Ureter (tissue), 1 donor: ENCODE measurements around the gene APBB1IP. TPM values are rescaled to one million over a fixed set of nuclear protein-coding genes. Genes with fewer than 3 reads are reported as not detected.
A peak's percentile ranks its signal among the peaks of the same experiment; 100 is the strongest.

Source experiments
- DNase-seq: peaks from one replicate; pipeline ENCODE4 v3.0.0-alpha.2; 2020; ENCODE audit warnings: low spot score
- total RNA-seq: library from RNA; stranded (reverse); gene quantifications from one replicate; pipeline ENCODE4 v1.2.4, GENCODE V29; 2023
- donor health status: DM: yes; HTN: yes; CAD: no.

Gene APBB1IP
- total RNA-seq, 1 donor from 2014 or later, result 8.0 TPM

DNA sequence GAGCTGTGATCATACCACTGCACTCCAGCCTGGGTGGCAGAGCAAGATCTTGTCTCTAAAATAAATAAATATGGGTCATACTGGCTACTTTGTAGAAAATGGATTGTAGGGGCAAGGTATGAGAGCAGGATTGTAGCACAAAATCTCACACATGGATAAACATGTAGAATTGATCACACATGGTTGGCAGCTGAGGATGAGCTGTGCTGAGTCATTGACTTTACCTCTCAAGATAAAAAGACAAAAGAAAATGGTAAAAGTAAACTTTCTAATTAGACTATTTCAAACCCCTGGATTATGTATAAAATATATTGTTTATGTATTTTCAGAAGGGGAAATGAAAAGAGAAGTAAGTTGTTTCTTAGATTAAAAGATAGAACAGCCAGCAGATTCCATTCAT is 69.3 kb downstream of the APBB1IP start:
- DNase-seq, result no peak

DNA sequence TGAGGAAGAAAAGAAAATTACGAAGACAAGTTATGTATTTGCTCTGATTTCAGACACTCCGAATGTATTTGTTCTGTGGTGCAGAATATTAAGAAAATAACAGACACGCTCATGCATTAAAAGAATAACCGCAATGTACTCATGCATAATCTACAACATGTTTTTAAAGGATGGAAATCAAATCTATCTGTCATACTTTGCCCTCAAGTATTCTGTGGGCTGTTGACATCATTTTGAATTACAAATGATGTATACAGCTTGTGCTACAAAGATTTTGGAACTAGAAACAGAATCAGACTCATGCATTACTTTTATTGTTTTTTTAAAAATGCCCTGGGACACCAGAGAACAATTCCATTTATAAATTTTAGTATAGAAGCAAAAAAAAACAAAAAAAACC is 69.9 kb downstream of the APBB1IP start:
- DNase-seq, result no peak

DNA sequence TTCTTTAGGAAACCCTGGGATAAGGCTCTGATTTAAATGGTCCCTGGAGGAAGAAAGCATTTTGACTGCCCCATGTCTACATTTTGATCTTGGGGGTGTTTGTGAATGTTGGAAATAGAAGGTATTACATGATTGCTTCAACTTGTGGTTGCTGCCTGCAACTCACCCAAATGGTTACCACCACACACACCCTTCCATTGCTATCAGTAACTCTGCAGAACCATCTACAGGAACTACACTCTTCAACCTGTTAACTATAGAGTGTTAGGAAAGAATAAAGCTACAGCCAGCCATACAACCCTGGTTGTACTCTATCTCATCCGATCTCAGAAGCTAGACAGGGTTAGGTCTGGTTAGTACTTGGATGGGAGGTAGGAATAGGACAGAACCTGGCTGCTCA is 71.2 kb downstream of the APBB1IP start:
- no peak for DNase-seq

DNA sequence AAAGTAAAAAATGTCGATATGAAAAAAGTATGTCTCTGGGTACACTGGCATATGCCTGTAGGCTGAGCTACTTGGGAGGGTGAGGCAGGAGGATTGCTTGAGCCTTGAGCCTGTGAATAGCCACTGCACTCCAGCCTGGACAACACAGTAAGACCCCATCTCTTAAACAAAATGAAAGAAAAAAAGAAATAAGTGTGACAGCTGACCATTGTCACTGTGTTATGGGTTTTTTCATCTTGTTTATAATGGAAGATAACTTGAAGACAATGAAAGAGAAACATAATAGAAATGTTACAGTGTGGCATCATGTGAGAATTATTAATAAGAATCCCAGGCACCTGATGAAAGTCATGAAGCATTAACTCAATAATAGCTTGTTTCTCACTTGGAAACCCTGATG is 75.0 kb downstream of the APBB1IP start:
- DNase-seq, result no peak

DNA sequence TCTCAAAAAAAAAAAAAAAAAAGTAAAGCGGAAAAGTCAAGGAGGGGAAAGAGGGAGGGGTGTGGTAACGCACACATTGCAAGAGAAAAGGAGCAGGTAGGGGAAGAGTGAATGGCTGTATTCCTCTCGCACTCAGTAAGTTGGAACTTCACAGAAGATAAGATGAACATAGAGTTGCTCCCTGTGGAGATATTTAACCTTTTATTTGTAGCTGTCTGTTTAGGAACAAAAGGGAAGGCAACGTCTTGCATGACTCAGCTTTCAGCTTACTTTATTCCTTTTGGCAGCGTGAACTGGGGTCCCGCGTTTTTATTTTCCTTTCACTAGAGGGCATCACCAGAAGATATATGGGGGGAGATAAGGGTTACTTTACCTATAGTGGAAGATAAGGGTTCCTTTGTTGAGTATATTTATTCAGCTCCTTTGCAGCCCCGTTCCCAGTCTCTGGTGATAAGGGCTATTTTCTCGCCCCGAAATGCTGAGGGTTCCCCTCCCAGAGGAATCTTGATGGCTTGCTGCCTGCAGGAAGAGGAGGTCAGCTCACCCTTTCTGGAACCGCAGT is 78.5 kb downstream of the APBB1IP start:
- no peak for DNase-seq

DNA sequence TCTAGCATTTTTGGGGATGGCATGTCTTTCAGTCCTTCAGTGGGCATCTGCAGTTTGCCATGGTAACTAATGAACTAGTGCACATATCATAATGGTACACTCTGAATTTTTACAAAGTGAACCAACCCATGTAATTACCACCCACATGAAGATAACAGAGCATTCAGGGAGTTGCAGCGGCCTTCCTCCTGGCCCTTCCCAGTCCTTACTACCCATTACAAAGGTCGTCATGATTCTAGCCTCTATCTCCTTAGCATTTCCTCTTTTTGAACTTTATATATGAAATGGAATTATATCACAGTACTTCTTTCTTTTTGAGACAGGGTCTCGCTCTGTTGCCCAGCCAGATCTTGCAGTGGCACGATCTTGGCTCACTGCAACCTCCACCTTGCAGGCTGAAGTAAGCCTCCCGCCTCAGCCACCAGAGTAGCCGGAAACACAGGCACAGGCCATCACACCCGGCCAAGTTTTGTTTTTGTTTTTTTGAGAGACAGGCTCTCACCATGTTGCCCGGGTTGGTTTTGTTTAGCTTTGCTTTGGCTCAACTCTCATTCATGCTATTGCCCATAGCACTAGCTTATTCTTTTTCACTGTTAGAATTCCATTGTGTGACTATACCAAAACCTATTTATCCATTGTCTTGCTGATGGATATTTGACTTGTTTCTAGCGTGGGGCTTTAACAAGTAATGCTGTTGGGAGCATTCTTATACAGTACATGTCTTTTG is 79.2 kb downstream of the APBB1IP start:
- no peak for DNase-seq

DNA sequence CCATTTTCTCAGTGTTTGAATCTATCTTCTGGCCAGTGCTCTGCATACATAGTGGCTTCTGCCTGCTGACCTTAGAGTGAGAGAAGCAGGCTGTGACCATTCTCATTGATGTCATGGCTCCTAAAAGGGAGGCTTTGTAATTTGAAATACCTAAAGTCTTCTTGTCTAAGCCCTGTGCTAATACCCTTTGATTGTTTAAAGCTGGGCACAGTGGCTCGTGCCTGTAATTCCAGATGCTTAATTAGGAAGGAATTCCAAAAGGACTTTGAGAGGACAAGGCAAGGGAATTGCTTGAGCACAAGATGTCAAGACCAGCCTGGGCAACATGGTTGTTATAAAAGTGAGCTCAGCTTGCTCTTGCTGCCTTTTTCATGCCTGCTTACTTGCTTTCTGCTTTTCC is 81.7 kb downstream of the APBB1IP start:
- no peak for DNase-seq

DNA sequence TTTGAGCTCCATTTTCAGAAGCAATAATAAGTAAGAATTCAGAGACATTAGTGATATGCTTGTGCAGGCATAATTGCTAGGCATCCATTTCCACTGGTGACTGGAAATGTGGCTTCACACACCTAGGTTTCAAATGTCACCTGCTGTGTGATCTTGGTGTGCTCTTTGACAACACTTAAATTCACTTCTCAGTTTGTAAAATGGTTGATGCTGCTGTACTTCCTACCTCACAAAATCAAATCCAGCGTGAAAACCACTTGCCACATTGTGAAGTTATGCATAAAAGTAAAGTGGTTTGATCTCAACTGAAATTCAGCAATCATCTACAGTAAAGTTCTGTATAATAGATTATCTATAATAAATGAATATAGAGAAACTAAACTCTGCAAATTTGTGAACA is 82.4 kb downstream of the APBB1IP start:
- no peak for DNase-seq

DNA sequence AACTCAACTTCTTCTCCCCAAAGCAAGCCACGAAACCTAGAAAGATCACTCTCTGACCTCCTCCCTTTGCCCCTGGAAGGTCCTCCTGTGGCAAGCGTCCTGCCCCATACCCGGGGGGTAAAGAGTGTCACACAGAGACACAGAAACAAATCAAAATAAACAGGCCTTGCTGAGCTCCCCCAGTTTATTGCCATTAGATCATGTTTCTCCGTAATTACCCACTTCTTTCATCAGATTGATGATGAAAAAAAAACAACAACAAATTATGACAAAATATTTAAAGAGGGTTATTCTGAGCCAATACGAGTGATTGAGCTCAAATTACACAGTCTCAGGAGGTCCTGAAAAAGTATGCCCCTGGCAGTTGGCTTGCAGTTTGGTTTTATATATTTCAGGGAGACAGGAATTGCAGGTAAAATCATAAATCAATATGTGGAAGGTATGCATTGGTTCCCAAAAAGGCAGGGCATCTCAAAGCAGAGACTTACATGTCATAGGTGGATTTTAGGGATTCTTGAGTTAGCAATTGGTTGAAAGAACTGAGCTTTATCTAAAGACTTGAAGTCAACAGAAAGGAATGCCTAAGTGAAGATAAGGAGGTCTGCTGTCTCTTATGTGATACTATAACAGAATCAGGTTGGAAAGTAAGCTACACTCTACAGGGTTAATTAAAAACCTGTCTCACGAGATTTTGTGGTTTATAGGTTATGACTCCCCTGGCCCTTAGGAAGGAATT is 86.2 kb downstream of the APBB1IP start:
- no peak for DNase-seq

DNA sequence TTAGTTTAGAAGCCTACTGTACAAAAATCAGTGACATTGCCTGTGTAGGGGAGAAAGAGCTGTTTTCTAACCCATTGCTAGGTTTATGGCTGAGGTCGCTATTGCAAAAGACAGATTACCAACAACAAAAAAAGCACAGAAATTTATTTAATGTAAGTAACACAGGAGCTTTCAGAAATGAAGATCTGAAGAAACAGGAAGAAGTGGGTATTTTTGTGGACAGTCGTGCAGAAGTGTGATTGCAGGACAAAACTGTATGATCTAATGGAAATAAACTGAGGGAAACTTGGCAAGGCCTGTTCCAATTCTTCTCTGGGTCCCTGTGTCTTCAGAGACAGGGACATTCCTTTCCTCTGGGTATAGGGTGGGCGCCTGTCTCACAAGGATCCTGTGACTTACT is 87.4 kb downstream of the APBB1IP start:
- no peak for DNase-seq

DNA sequence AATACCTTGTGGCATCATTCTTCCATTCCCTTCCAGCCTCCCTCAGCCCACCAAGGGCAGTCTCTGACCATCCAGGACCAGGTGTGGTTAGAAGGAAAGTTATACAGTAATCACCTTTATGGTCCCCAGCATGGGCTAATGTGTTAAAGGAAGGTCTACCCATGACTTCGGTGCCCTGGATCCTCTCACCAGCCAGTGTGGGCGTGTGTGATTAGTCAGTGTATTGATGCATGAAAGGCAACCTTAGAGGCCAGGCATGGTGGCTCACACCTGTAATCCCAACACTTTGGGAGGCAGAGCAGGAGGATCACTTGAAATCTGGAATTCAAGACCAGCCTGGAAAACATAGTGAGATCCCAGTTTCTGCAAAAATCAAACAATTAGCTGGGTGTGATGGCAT is 88.9 kb downstream of the APBB1IP start:
- no peak for DNase-seq

DNA sequence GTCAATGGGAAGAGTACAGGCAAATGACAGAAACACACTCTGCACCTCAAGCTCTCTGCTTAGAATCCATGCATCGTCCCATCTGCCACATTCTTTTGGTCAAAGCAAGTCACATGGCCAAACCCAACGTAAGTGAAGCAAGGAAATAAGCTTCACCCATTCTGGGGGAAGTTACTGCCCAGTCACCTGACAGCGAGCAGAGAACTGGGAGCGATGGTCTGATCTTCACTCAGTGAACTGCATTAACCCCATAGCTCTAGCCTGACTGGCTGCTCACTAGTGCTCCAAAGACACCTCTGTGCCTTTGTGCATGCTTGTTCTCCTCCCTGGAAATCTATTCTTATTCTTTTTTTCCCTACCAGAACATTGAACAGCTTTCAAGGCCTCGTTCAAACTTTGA is 89.9 kb downstream of the APBB1IP start:
- no peak for DNase-seq

DNA sequence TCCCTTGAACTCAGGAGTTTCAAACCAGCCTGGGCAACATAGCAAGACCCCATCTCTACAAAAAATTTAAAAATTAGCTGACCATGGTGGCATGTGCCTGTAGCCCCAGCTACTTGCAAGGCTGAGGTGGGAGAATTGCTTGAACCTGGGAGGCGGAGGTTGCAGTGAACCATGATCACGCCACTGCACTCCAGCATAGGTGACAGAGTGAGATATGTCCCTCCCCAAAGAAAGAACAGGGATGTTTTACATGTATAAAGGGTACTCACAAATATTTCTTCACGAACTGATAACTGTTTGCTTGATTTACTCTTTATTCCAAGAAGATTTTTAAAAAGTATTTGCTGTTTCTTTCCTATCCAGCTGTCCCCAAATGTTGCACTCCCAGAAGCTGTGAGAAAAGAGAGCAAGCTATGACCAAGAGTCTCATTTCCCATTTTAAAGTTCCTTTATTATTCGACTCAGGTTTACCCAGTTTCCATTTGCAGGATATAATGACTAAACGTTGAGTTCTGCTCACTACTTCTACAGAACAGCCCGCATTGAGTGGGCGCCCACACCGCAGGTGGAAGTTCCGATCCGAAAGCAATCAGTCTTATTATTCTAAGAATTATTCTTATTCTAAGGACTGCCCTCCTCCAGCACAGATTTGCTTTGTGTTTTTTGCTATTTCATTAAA is 90.7 kb downstream of the APBB1IP start:
- DNase-seq, result no peak

DNA sequence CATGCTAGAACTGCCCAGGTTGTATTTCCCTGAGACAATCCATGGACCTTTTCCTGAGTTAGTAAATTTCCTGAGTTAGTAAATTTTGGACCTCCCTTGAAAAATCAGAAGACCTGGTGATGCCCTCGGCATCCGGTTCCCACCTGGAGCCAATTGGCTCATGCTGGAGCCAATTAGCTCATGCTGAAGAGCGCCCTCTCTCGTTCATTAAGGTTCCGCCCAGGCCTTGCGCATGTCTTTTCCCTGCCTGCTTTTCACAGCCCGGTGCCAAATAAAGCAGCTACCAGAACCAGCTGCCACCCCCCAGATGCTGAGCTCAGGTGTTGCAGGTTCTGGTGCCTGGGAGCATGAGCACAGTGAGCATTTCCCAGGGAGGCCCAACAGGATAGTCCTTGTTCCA is 96.2 kb downstream of the APBB1IP start:
- DNase-seq, result no peak

DNA sequence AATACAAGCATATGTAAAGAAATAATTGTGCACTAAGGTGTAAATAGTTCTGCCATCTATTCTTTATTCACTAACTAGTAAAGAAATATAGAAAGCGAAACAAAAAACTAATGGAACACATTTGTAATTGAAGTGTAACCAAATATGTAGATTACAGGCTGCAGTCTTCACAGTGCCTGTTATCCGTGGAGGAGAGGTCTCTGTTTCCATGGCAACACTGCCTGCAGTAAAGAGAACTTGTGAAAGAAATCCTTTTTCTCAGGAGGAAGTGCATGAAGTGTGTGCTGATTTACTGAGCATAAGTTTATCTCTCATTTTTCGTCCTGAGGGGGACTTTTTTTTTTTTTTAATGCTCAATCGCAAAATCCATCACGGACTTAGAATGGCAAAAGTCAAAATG is 102.5 kb downstream of the APBB1IP start:
- no peak for DNase-seq

DNA sequence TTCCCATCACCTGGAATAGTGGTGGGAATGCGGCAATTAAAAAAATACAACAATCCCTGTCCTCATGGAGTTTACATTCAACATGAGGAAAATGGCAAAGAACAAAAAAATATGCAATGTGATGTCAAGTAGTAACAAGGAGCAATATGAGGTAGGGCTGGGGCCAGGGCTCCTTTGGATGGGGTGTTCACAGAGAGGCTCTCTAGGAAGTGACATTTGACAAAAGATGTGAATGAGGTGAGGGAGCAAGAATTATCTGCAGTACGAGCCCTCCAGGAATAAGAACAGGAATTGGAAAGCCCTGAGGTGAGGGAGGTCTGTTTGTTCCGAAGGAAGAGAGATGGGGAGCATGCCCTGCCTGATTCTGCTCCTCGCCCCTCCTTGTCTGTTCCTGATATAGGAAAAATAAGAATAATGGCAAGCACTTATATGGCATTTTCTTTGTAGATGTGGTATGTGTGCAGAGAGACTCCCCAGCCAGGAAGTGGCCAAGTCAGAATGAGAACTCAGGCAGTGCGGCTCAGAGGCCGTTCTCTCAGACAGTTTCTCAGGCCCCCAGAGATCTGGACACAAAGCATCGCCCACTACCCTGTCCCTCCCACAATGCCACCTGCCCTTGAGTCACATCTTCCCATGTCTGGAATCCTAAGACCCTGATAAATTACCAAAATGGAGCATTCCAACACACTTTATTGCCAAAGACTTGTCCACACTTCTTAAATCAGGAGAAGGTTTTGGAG is 105.6 kb downstream of the APBB1IP start:
- no peak for DNase-seq

DNA sequence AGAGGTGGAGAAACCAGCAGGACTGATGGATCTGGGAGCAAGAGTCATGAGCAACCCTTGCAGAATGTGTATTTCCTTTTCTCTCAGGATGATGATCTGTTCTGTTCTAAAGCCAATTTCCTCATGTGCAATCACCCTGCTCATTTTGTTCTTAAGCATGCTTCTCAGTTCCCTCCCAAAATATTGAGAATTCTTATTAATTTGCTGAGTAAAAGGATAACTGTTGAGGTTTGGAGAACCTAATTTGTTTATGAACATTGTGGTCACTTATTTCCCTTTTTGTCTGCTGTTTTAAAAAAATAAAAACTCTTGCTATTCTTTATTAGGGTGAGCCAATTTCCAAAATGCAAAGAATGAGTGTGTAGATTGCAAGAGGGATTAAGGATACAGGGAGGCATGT is 106.8 kb downstream of the APBB1IP start:
- DNase-seq, result no peak

DNA sequence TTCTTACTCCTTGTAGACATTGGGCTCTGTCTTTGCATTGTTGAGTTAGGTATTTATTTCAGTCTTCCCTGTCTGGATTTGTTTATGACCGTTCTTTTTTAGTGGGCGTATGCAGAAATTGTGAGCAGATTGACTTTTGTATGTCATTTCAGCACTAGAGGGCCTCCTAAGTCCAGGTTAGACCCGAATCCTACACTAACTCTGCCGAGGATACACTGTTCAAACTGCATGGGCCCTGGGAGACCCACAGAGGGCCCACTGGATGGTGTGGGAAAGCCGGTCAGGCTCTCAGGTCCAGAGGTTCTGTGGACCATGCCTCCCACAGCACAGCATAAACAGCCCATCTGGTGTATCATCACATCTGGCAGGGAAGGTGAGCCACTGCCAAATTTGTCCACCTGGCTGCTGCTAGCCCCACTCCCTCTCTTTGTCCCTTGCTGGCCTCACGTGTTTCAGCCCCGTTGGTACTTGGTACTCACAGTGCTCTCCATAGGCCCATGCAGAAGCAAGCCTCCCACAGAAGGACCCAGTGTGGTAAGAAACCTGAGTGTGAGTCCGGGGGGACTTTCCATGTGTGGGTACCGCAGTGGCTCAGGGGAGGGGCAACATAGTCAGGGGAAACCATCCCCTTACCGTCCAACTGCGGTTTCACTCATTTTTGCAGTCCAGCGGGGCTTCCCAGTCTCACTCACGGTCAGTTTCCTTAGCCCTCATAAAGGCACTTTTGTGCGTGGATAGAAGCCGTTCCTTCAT is 112.8 kb downstream of the APBB1IP start:
- no peak for DNase-seq

DNA sequence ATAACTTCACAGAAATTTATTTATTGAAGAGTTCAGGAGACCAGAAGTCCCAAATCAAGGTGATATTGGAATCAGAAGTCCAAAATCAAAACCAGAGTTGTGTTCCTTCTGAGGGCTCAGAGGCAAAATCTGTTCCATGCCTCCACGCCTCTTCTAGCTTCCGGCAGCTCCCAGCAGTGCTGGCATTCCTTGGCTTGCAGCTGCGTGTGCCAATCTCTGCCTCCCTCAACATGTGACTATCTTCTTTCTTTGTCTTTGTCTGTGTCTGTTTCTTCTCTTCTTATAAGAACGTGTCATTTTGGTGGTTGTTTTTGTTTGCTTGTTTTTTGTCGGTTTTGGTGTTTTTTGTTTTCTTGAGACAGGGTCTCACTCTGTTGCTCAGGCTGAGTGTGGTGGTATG is 116.1 kb downstream of the APBB1IP start:
- DNase-seq, result no peak

DNA sequence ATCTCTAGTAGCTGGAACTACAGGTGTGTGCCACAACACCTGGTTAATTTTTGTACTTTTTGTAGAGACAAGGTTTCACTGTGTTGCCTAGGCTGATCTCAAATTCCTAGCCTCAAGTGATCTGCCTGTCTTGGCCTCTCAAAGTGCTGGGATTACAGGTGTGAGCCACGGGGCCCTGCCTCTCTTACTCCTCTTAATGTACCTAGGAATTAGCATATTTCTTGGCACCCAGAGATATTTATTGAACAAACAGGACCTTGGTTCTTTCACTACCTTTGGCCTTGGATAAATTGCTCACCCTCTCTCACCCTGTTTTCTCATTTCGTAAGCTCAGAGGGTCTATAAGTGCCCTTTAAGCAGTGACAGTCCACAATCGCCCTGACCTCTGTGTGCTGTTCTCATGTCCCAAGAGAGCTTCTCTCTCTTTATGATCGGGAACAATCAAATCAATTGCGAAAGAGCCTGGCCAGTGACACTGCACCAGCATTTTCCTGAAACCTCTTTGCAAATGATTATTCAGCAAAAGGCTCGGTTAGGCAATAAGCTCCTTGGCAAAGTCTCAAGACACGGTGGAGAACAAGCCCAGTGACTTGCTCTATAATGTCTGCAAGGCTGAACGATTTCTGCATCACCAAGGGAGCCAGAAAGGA is 117.7 kb downstream of the APBB1IP start:
- peak; percentile 62 for DNase-seq
